GM12892 (cell line): ENCODE data around the gene MYO10.

ENCODE experiments used
- POLR2A ChIP-seq: IDR thresholded peaks from 2 replicates; pipeline ENCODE4 v1.6.1; 2011; ENCODE audit warnings: low read depth, low read length, control low read depth
- POLR2AphosphoS5 ChIP-seq: IDR thresholded peaks from 2 replicates; pipeline ENCODE4 v1.6.1; 2011; ENCODE audit warnings: low read depth, low read length, control low read depth

- TF ChIP-seq POLR2AphosphoS5 (no peak), POLR2A (no peak)
Observed at GRCh38 chr5:16742938-16743337, 193.2 kb downstream of the MYO10 start.
